ENCODE results near the gene WHRN.

Gene WHRN

GRCh38 chr9:114370968-114371320, 134.3 kb downstream of the WHRN start:
- Histone ChIP-seq H3K4me1 (ENCODE audit: control insufficient read depth, insufficient read depth, low read length, unreplicated experiment) (peaks cover 40% of the 10 kb centered on the region), H3K4me3 (ENCODE audit: low read depth, low read length) (no peak overlapping the region), H3K27me3 (ENCODE audit: insufficient read depth, low read length) (no peaks in the 10 kb centered on the region), H3K36me3 (ENCODE audit: insufficient read depth, low read length) (no peaks in the 10 kb centered on the region), H3K79me2 (ENCODE audit: control insufficient read depth, insufficient read depth, low read length, unreplicated experiment) (no peaks in the 10 kb centered on the region), H3K27ac (ENCODE audit: low read depth, low read length) (no peak overlapping the region), H2AFZ (ENCODE audit: low read length, unreplicated experiment) (no peak overlapping the region)

GRCh38 chr9:114370251-114370967, 134.9 kb downstream of the WHRN start:
- Histone ChIP-seq H3K36me3 (ENCODE audit: insufficient read depth, low read length) (no peaks in the 10 kb centered on the region), H2AFZ (ENCODE audit: low read length, unreplicated experiment) (no peak overlapping the region), H3K4me1 (ENCODE audit: control insufficient read depth, insufficient read depth, low read length, unreplicated experiment) (peaks cover 44% of the 10 kb centered on the region), H3K27ac (ENCODE audit: low read depth, low read length) (no peak overlapping the region), H3K4me3 (ENCODE audit: low read depth, low read length) (no peak overlapping the region), H3K79me2 (ENCODE audit: control insufficient read depth, insufficient read depth, low read length, unreplicated experiment) (no peaks in the 10 kb centered on the region), H3K27me3 (ENCODE audit: insufficient read depth, low read length) (no peaks in the 10 kb centered on the region)

- H2AFZ ChIP-seq (ENCODE audit: low read length, unreplicated experiment), result no peak overlapping the region
- no peak overlapping the region for H3K4me3 ChIP-seq (ENCODE audit: low read depth, low read length)
- H3K36me3 ChIP-seq (ENCODE audit: insufficient read depth, low read length), result no peaks in the 10 kb centered on the region
- H3K27ac ChIP-seq (ENCODE audit: low read depth, low read length), result no peak overlapping the region
- H3K4me1 ChIP-seq (ENCODE audit: control insufficient read depth, insufficient read depth, low read length, unreplicated experiment), result peaks cover 52% of the 10 kb centered on the region
- H3K79me2 ChIP-seq (ENCODE audit: control insufficient read depth, insufficient read depth, low read length, unreplicated experiment), result no peaks in the 10 kb centered on the region
- H3K27me3 ChIP-seq (ENCODE audit: insufficient read depth, low read length), result no peaks in the 10 kb centered on the region
Measured at GRCh38 chr9:114369216-114370130, 135.8 kb downstream of the WHRN start.

DNA sequence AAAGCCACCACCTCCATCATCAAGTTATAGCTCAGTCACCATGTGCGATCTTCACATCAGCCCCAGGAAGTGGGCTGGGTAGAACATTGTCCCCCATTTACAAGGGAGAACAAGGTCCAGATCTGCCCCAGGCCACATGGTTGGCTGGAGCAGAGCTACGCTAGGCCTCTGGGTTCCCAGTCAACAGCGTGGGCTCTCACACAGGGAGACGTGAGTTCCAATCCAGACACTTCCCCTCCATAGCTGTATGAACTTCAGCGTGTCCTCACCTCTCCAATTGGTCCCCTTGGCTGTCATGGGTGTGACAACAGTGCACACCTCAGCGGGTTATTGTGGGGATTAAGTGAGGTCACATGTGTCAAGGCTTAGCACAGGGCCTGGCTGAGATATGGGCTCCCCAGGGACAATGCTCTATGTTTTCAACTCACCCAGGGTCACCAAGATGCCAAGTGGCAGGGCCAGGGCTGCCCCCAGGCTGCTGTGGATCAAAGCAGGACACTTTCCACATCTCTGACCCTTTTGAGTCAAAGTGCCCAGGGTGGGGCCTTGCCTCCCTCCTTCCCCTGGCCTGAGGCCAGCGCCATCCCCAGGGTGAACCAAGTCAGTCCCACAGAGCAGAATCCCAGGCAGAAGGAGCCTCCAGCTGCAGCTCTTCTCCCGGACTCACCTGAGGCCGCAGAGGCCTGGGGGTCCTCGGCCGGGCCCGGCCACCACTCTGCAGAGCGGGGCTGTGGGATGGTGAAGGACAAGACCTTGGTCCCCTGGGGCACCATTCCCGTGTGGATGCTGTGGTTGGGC, 137.3 kb downstream of the WHRN start:
- no peaks in the 10 kb centered on the region for H3K27me3 ChIP-seq (ENCODE audit: insufficient read depth, low read length)
- no peaks in the 10 kb centered on the region for H3K79me2 ChIP-seq (ENCODE audit: control insufficient read depth, insufficient read depth, low read length, unreplicated experiment)
- H3K4me3 ChIP-seq (ENCODE audit: low read depth, low read length), result no peak overlapping the region
- H2AFZ ChIP-seq (ENCODE audit: low read length, unreplicated experiment), result no peak overlapping the region
- 0 out of 2 replicates have a peak, but pooled peaks cover 1% of the 10 kb centered on the region for H3K36me3 ChIP-seq (ENCODE audit: insufficient read depth, low read length)
- no peak overlapping the region for H3K27ac ChIP-seq (ENCODE audit: low read depth, low read length)
- peaks cover 62% of the 10 kb centered on the region for H3K4me1 ChIP-seq (ENCODE audit: control insufficient read depth, insufficient read depth, low read length, unreplicated experiment)

DNA sequence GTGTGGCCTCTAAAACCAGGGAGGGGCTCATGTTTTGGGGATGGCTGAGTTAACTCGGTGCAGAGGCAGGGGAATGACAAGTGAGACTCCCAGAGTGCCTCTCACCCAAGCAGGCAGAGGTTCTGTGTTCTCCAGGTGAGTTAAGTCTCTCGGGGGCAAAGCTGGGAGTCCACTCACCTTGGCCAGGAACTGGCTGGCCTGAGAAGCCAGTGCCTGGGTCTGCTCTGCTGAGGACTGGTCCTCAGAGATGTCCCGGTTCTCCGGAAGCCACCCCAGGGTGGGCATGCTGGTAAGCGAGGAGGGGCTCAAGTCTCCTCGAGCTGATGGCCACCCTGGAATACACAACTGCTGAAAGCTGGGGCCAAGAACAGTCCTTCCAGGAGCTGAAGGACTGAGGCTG, 137.9 kb downstream of the WHRN start:
- H3K4me1 ChIP-seq (ENCODE audit: control insufficient read depth, insufficient read depth, low read length, unreplicated experiment), result peaks cover 57% of the 10 kb centered on the region
- 0 out of 2 replicates have a peak, but pooled peaks cover 2% of the 10 kb centered on the region for H3K36me3 ChIP-seq (ENCODE audit: insufficient read depth, low read length)
- no peak overlapping the region for H3K4me3 ChIP-seq (ENCODE audit: low read depth, low read length)
- H2AFZ ChIP-seq (ENCODE audit: low read length, unreplicated experiment), result no peak overlapping the region
- no peaks in the 10 kb centered on the region for H3K27me3 ChIP-seq (ENCODE audit: insufficient read depth, low read length)
- peak overlapping the region; percentile 74 for H3K27ac ChIP-seq (ENCODE audit: low read depth, low read length)
- H3K79me2 ChIP-seq (ENCODE audit: control insufficient read depth, insufficient read depth, low read length, unreplicated experiment), result no peaks in the 10 kb centered on the region

- peaks cover 49% of the 10 kb centered on the region for H3K4me1 ChIP-seq (ENCODE audit: control insufficient read depth, insufficient read depth, low read length, unreplicated experiment)
Measured at GRCh38 chr9:114366334-114367128, 138.7 kb downstream of the WHRN start.

DNA sequence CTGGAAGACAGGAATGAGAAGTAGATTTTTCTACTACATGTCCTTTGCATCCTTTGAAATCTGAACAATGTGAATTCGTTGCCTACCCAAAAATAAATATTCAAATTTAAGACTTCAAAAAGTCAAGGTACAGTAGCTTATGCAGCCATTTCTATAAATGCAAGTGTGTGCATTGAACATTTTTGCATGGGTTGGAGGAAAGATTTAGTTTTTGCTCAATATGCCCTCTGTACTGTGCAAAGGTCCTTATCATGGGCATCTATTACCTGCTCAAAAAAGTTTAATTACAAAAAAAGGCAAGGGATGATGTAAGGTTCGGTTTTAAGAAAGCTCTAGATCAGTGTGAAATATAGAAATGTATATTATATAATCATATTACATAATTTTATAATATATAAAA, 140.1 kb downstream of the WHRN start:
- Histone ChIP-seq H3K4me1 (ENCODE audit: control insufficient read depth, insufficient read depth, low read length, unreplicated experiment) (peaks cover 44% of the 10 kb centered on the region), H3K27ac (ENCODE audit: low read depth, low read length) (peak overlapping the region; percentile 89)

More at GRCh38 chr9:114366334-114367128, 138.7 kb downstream of the WHRN start:
- Histone ChIP-seq H3K4me3 (ENCODE audit: low read depth, low read length) (no peak overlapping the region), H2AFZ (ENCODE audit: low read length, unreplicated experiment) (no peak overlapping the region), H3K27ac (ENCODE audit: low read depth, low read length) (peak overlapping the region; percentile 74), H3K79me2 (ENCODE audit: control insufficient read depth, insufficient read depth, low read length, unreplicated experiment) (no peaks in the 10 kb centered on the region), H3K27me3 (ENCODE audit: insufficient read depth, low read length) (no peaks in the 10 kb centered on the region), H3K36me3 (ENCODE audit: insufficient read depth, low read length) (peaks cover 3% of the 10 kb centered on the region; the same call in 1 of the 2 replicates)

DNA sequence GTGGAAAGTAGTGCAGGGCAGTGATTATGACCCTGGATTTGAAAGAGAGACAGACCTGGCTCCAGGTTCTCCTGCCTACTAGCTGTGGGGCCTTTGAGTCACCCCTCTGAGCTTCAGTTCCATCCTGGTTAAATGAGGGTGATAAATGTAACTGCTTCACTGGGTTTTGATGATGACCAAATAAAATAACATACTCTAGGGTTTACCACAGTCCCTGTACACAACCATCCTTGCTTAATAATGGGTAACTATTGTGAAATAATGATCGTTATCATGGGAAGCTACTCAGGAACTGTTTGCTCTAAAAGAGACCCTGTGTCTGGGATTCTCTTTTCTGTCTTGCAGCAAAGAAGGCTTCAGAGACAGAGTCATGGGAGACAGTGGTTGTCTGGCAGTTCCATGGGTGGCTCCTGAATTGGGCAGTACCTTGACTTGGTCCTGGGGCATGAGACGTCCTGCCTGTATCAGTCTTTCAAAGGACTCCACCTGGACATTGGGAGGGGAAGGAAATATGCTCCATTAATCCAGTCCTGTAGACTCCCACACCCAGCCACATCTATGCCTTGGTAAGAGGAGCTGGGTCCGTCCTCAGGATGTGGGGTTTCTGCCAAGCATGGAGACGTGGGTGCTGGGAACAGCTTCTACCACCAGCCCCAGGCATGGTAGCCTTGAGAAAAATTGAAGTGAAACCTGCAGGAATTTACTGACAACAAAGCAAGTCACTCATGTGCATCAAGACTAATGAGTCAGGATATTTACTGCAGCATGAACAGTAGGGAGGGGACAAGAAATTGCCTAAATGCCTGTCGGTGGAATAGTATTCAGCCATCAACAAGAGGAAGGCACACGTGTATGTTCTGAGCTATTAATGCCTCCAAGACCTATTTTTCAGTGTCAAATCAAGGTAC, 140.9 kb downstream of the WHRN start:
- Histone ChIP-seq H3K4me1 (ENCODE audit: control insufficient read depth, insufficient read depth, low read length, unreplicated experiment) (peaks cover 44% of the 10 kb centered on the region), H3K36me3 (ENCODE audit: insufficient read depth, low read length) (peaks cover 14% of the 10 kb centered on the region), H3K79me2 (ENCODE audit: control insufficient read depth, insufficient read depth, low read length, unreplicated experiment) (no peaks in the 10 kb centered on the region), H3K4me3 (ENCODE audit: low read depth, low read length) (no peak overlapping the region), H3K27me3 (ENCODE audit: insufficient read depth, low read length) (no peaks in the 10 kb centered on the region), H2AFZ (ENCODE audit: low read length, unreplicated experiment) (no peak overlapping the region), H3K27ac (ENCODE audit: low read depth, low read length) (peak overlapping the region; percentile 89)

More for the DNA sequence above, 140.1 kb downstream of the WHRN start:
- no peaks in the 10 kb centered on the region for H3K79me2 ChIP-seq (ENCODE audit: control insufficient read depth, insufficient read depth, low read length, unreplicated experiment)
- no peaks in the 10 kb centered on the region for H3K27me3 ChIP-seq (ENCODE audit: insufficient read depth, low read length)
- H3K36me3 ChIP-seq (ENCODE audit: insufficient read depth, low read length), result peaks cover 9% of the 10 kb centered on the region
- no peak overlapping the region for H3K4me3 ChIP-seq (ENCODE audit: low read depth, low read length)
- no peak overlapping the region for H2AFZ ChIP-seq (ENCODE audit: low read length, unreplicated experiment)

DNA sequence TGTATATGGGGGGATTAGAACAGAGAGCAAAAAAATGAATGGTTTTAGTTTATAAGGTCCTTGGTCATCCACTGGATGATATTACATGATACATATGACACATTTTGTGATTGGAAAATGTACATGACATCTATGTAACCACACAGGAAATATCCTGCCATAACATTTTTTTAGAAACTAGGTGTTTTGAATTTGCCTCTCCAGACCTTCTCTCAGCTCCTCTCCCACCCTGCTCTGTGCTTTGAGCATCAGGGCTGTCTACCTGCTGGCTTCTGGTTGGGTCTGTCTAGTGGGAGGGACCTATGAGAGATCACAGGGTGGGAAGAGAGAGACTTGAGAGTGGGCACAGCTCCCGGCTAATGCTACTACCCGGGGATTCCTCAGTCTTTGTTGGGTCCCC, 141.8 kb downstream of the WHRN start:
- Histone ChIP-seq H3K4me3 (ENCODE audit: low read depth, low read length) (no peak overlapping the region; the same call in 1 of the 2 replicates), H3K27me3 (ENCODE audit: insufficient read depth, low read length) (no peaks in the 10 kb centered on the region), H3K79me2 (ENCODE audit: control insufficient read depth, insufficient read depth, low read length, unreplicated experiment) (no peaks in the 10 kb centered on the region), H3K27ac (ENCODE audit: low read depth, low read length) (peak overlapping the region; percentile 89), H3K4me1 (ENCODE audit: control insufficient read depth, insufficient read depth, low read length, unreplicated experiment) (peaks cover 44% of the 10 kb centered on the region), H3K36me3 (ENCODE audit: insufficient read depth, low read length) (peaks cover 17% of the 10 kb centered on the region), H2AFZ (ENCODE audit: low read length, unreplicated experiment) (no peak overlapping the region)

Data from ACC112 (cell line).